Raji (cell line): ENCODE measurements around the gene TMEM79.
A peak's percentile ranks its signal among the peaks of the same experiment; 100 is the strongest.

Experiments
- POLR2A ChIP-seq: IDR thresholded peaks from 2 replicates; pipeline ENCODE4 v1.6.1; 2011; ENCODE audit warnings: low read depth, low read length, control low read depth; ENCODE audit not compliant: insufficient read depth

Gene TMEM79

GRCh38 chr1:156283521-156283920 is 604 bp upstream of the TMEM79 start:
- no peak for TF ChIP-seq POLR2A

- no peak for TF ChIP-seq POLR2A
These were observed 632 bp downstream of the TMEM79 start for GRCh38 chr1:156284757-156285156.

- no peak for TF ChIP-seq POLR2A
These were observed 1.3 kb downstream of the TMEM79 start for GRCh38 chr1:156285437-156285836.

- no peak for TF ChIP-seq POLR2A
These were observed 1.9 kb downstream of the TMEM79 start for GRCh38 chr1:156286061-156286460.

GRCh38 chr1:156289857-156290256 is 5.7 kb downstream of the TMEM79 start:
- no peak for TF ChIP-seq POLR2A

- TF ChIP-seq POLR2A: no peak
These were observed 7.3 kb downstream of the TMEM79 start for GRCh38 chr1:156291226-156292061.

- no peak for TF ChIP-seq POLR2A
These were observed 8.9 kb downstream of the TMEM79 start for GRCh38 chr1:156293098-156293434.

- no peak for TF ChIP-seq POLR2A
These were observed 9.8 kb downstream of the TMEM79 start for GRCh38 chr1:156293895-156294294.

GRCh38 chr1:156295391-156295947 is 11.3 kb downstream of the TMEM79 start, which contains the start of gene GLMP:
Gene GLMP (minus strand): TSS chr1:156295679. CDS start chr1:156295645, 34 bp downstream.
- peak; percentile 35; the same call in 1 of the 2 replicates for TF ChIP-seq POLR2A

- no peak for TF ChIP-seq POLR2A
These were observed 14.8 kb downstream of the TMEM79 start, which contains the start of gene VHLL for GRCh38 chr1:156298852-156299357. Gene VHLL (minus strand): TSS chr1:156299307. CDS start chr1:156299189, 118 bp downstream.

GRCh38 chr1:156303241-156303640 is 19.1 kb downstream of the TMEM79 start:
- no peak for TF ChIP-seq POLR2A

GRCh38 chr1:156305215-156305614 is 21.1 kb downstream of the TMEM79 start:
- TF ChIP-seq POLR2A: no peak

GRCh38 chr1:156308078-156308477 is 24.0 kb downstream of the TMEM79 start:
- TF ChIP-seq POLR2A: no peak

- no peak for TF ChIP-seq POLR2A
These were observed 26.8 kb downstream of the TMEM79 start for GRCh38 chr1:156310962-156311361.

GRCh38 chr1:156316909-156317308 is 32.8 kb downstream of the TMEM79 start:
- TF ChIP-seq POLR2A: no peak

- TF ChIP-seq POLR2A: no peak
These were observed 35.5 kb downstream of the TMEM79 start for GRCh38 chr1:156319664-156320063.

- TF ChIP-seq POLR2A: no peak
These were observed 36.4 kb downstream of the TMEM79 start for GRCh38 chr1:156320560-156320959.

GRCh38 chr1:156336242-156336641 is 52.1 kb downstream of the TMEM79 start:
- TF ChIP-seq POLR2A: no peak
